GM19240 (cell line): Measurements from ENCODE around the gene SH3PXD2A.
"Not testable (repeated sequence)": the region's sequence is repeated elsewhere in the genome, so short reads cannot be mapped to it uniquely, and the experiment has no call there.

Source experiments
- DNase-seq: peaks from one replicate; pipeline ENCODE4 v3.0.0; 2011; ENCODE audit warnings: low spot score; ENCODE audit not compliant: insufficient read length

Gene SH3PXD2A

DNA sequence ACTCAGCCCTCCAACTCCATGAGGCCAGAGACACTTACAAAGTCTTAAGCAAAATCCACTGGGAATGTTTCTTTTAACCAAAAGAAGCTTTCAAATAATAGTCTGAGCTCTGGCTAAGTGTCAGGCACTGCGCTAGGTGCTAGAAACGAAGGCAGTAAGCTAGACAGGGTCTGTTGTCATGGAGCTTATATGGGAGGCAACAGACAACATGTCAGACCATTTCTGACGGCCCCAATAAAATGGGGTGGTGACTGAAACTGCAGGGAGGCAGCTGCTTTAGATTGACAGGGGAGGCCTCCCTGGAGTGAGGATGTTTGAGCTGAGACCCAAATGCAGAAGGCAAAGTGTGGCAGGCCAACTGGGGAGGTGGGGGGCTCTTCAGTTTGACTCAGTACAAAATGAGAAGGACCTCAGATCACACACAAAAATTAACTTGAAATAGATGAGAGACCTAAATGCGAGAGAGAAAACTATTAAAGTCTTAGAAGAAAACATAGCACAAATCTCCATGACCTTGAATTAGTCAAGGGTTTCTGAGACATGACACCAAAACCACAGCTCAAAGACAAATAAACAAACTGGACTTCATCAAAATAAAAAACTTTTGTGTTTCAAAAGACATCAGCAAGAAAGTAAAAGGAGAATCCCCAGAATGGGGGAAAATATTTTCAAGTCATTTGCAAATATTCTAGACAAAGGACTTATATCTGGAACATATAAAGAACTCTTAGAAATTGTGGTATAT lies 40.6 kb downstream of the SH3PXD2A start:
- no peak for DNase-seq

DNA sequence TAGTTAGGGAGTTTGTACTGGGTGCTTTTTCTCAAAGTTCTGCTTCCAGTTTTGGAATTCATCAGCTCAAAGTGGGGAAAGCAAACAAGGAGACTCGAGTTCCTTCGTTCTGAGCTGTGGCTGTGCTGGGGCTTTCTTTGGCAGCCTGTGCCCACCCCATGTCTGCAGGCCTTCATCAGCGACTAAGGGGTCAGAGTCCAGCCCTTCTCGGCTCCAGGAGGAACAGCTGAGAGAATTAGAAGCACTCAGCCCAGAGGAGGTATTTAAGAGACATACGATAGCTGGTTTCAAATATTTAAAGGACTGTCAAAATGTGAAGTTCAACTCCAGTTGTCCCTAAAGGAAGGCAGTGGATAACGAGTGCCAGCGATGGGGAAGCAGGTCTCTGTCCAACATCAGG lies 41.3 kb downstream of the SH3PXD2A start:
- no peak for DNase-seq

DNA sequence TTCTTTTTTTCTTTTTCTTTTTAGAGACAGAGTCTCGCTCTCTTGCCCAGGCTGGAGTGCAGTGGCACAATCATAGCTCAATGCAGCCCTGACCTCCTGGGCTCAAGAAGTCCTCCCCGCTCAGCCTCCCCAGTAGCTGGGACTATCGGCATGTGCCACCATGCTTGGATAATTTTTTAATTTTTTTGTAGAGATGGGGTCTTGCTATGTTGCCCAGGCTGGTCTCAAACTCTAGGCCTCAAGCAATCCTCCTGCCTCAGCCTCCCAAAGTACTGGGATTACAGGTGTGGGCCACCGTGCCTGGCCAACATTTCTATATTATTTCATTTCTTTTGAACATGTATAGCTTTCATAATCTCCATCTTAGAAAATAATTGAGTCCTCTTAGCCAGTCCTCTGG lies 42.1 kb downstream of the SH3PXD2A start:
- not testable (repeated sequence) for DNase-seq

DNA sequence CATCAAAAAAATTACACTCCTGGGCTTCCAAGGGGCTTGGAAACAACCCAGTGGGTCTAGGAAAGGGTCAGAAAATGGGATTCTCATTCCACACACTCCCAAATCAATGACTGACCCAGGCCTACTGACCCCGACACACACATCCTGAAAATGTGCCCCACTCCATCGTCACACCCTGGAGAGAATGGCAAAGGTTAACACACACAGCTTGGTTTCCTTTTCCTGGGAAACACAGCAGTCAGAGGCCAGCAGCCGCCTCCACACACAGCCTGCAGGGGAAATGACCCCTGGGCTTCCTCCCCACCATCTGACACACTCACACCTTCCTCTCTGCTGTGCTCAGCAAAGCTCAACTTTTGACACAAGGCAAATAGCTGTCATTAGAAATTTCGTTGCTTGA lies 42.9 kb downstream of the SH3PXD2A start:
- no peak for DNase-seq

DNA sequence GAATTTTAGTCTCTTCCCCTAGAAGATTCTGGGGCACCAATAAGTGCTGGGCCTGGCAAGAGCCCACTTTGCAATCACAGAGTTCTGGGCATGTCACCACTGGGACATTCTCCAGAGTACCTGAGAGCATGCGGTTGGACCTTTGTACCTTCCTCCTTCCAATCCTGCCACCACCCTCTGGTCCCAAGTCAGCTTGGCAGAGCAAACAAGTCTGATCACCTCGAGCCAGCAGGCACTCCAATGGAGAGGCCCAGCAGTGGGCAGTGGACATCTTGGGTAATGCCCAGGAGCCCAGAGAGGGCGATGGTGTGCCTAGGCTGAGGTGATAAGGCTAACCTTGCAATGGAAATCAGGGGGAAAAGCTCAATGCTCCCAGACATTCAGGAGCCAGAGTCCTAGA lies 43.4 kb downstream of the SH3PXD2A start:
- no peak for DNase-seq

DNA sequence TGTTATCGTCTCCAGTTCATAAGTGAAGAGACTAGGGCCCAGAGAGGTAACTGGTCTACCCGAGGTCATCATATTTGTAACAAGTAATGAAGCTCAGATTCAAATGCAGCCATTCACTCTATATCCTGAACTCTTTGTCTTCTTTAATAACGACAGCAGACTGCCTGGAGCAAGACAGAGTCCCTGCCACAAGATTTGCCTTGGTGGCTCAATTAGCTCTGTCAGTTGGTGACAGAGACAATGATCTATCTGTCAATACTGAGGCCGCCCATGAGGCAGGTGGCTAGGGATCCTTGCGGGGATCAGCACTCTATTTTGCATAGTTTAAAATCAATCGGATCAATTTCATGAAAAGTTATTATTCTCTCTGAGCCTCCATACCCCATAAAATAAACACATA lies 43.9 kb downstream of the SH3PXD2A start:
- no peak for DNase-seq

DNA sequence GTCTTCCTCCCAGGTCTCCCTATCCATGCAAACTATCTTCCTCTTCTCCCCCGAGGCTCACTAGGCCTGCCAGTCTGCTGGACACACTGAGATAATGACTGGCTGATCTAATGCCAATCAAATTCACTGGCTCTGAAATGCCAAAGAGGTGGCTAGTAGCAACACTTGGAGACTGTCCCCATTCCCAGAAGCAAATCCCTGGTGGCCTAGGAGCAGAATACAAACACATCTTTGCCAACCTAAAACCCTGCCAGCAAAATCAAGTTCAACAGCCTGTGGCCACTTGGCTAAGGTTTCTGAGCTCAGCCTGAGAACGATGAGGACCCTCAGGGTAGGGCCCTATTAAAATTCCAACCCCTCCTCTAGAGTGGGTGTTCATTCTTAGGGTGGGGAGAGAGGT lies 46.6 kb downstream of the SH3PXD2A start:
- DNase-seq: no peak

DNA sequence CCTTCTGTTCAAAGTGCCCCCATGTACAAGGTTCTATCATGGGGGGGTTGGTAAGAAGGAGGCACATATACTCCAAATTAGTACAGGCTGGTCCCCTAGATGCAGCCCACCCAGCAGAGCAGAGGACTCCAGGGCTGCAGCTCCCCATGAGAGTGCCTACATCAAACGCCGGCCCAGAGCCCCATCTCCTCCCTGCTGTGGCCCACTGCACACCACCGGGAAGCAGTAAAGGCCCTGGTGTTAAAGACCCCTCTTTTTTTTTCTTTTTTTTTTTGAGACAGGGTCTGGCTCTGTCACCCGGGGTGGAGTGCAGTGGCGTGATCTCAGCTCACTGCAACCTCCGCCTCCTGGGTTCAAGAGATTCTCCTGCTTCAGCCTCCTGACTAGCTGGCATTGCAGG lies 47.4 kb downstream of the SH3PXD2A start:
- DNase-seq: no peak

DNA sequence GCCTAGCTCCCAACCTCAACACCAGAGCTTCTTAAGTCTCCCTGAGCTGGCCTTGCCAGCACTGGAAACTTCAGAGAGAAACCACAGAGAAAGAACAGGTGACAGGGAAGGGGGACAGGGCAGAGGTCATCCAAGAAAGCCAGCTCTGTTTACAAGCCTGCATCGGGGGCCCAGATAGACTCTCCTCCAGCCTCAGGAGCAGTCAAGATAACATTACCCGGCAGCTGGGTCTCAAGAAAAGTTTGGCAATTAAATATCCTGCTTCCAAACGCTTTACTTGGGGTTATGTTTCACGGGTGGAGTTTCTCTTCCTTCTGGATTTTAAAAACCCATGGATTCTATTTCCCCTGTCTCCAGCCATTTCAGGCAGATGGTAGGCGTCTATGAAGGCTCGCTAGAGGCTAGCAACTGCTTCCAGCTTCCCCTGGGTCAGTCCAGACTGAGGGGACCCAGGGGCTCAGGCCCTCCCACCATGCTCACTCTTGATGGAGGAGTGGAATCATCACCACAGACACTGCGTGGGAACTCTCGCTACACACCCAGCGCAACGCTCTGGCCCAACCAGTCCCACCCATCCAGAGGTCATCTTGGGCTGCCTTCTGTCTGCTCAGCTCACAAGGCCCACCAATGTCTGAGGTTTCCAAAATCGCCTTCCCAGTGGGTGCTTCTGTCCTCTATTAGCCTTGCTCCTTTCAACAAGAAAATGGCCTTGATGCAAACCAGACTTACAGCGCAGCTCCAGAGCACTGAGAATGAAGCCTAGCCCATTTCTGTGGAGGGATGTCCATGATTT lies 48.8 kb downstream of the SH3PXD2A start:
- no peak for DNase-seq

DNA sequence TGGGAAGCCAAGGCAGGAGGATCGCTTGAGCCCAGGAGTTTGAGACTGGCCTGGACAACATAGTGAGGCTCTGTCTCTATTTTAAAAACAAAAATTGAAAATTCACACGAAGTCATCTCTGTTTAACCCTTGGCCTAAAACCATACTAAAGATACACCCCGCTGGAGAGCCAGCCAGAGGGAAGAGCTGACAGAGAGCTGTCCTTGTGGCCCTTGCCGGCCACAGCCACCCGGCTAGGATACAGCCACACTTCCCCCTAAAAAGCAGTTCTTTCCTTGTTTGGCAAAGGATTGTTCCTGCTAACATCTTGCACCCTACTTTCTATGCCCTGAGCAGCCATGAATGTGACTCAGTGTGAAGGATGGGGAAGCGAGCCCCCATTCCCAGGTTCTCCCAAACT lies 49.6 kb downstream of the SH3PXD2A start:
- DNase-seq: no peak

DNA sequence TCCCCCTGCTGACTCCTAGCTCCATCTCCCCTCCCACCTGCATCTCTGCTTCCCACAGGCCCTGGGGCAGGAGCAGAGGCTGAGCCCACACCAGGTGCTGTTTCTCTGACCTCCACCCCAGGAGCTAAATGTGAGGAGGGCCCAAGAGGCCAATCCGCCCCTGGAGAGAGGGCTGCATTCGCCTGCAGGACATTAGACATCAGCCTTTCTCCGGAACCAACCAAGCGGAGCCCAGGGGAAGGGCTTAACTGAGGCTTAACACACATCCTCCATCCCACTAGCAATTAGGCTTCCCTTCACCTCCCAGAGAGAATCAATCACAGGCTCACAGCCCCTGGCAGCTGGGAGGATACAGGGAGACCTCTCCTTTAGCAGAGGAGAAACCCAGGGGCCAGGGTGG lies 50.5 kb downstream of the SH3PXD2A start:
- no peak for DNase-seq

DNA sequence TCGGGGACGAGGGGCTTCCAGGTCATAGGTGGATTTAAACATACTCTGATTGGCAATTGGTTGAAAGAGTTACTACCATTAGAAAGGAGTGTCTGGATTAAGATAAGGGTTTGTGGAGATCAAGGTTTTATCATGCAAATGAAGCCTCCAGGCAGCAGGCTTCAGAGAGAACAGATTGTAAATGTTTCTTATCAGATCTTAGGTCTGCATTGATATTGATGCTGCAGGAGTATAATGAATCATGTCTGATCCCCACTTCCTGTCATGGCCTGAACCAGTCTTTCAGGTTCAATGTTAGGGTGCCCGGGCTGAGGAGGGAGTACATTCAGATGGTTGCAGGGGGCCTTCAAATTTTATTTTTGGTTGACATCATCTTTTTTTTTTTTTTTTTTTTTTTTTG lies 51.4 kb downstream of the SH3PXD2A start:
- DNase-seq: no peak

DNA sequence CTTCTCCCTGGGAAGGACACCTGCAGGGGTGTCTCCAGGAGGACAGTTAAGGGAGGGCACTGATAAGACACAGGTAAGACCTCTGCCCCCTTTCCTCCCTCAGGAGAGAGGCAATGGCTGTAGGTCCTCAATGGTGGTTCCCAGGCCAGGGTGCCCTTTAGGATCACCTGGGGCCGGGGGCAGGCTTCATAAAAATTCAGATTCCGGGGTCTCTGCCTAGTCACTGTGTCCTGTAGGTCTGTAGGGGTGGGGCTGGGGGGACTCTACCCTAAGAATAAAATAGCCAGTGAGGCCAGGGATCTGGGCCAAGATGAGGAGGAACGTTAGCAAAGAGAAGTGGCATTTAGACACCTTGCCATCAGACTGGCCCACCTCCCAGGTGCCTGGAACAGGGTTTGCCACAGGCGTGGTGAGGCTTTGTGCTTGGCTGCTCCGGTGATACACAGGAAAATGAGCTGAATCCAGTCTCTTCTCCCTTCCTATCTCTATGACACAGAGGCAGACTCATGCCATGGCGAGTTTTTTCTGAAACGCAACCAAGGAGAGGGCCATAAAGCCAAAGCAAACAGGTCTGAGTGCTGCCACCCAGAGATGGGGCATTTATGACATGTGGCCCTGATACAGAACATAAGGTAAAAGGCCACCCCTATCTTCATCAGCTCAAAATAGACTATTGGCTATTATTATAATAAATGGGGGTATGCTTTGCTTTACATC lies 52.6 kb downstream of the SH3PXD2A start:
- DNase-seq: no peak

DNA sequence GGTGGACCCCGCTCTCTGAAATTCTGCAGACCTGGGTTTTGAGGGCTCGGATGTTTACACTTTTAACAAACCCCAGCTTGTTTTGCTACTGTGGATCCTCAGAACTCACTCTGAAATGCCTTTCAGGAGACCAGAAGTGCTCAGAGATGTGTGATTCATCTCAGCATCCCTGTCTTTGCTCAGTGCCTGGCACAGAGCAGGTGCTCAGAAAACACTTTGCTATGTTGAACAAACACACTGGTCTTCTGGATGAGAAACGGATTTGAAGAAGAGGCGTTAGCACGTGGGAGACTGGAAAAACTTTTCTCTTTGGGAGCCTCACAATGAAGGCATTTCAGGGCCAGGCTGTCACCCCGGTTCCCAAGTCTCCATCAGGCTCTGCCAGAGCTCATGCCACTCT lies 53.3 kb downstream of the SH3PXD2A start:
- DNase-seq: no peak

DNA sequence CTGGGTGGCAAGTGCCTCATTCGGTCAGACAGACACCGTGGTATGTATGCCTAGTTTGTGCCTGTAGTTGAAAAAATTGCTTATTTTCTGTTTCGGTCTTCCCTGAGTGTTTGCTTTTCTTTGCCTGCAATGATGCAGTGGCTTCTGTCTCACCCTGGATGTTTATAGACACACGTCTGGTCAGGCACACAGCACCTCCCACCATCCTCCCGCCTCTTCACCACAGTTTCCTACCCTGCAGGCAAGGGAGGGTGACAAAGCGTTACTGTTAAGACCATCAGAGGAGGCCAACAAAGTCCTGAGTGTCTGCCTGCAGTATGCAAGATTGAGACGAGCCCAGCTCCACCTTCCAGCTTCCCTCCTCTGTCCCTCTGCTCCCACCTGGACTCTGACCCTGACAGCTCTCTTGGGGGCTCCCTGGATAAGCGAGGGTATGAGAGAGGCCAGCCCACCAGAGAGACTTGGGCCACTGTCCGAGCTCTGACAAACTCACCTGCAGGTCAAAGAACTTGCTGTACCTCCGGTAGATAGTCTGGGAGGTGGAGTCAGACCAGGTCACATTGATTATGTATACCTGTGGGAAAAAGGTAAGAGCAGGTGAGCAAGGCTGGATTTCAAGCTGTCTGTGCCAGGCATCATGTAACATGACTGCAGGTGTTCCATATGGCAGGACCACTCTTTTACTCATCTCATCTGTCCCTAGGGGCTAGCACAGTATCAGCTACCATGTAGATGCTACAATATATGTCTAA lies 54.4 kb downstream of the SH3PXD2A start:
- DNase-seq: peak; percentile 53

DNA sequence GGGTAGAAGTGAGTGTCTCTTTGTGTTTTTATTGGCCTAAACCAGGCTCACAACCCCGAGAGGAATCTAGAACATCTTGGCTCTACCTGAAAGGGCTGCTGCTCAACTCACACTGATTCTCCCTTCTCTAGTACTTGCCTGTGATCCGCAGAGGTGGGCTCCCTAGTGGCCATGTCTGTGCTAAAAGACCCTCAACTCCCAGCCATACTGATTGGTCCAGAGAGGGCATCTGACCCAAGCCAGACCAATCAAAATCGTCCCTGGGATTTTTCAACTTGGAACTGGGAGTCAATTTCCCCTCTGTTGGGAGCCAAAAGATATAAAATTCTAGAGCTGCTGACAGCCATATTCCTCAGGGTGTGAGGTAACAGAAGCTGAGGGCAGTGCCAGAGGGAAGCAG lies 55.3 kb downstream of the SH3PXD2A start:
- no peak for DNase-seq

DNA sequence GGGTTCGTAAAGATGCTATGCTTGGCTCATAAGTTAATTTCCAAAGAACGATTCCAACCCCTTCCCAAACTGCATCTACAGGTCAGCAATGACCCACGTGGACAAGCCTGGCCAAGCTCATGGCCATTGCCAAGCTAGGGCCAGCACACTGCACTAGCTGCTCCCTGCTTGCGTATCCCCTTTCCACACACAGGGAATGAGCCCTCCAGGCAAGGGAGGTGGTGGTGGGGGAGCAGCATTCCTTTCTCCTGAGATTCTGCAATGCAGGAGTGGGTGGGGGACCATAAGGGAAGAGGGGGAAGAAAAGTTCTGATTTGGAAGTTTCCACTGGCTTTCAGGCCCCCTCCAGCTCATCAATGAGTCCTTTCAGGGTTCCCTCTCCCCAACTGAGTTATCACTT lies 56.0 kb downstream of the SH3PXD2A start:
- DNase-seq: no peak

DNA sequence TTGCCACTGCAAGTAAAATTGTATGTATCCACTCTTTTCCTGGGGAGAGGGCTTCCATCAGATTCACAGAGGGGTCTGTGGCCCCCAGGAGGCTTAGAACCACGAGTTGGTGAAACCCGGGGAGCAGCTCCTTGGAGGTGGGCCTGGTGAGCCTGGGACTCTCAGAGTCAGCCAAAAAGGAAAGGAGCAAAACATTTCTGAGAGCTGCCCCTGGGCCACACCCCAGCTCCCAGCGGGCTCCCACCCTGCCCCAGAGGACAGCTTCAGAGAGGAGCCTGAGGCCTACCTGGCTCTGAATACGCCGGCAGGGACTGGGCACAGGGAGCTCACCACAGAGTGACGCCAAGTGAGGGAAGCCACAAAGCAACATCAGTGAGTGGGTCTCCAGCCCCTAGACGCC lies 56.9 kb downstream of the SH3PXD2A start:
- DNase-seq: no peak

DNA sequence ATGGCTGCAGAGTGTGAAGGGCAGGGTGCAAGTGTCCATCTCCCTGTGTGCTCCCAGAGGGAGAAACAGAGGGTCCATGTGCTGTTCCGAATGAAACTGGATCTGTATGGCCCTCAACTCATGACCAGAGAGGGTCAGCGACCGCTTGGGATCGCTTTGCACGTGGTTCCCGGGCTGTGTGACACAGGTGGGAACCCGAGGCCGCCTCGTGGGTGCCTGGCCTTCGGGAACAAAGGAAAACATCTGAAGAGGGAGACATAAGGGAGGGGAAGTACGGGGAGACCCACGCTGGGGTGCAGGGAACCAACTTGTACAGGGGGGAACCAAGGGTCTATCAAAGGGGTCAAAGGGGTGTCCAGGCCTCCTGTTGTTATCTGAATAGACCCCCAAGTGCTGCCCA lies 57.5 kb downstream of the SH3PXD2A start:
- no peak for DNase-seq

DNA sequence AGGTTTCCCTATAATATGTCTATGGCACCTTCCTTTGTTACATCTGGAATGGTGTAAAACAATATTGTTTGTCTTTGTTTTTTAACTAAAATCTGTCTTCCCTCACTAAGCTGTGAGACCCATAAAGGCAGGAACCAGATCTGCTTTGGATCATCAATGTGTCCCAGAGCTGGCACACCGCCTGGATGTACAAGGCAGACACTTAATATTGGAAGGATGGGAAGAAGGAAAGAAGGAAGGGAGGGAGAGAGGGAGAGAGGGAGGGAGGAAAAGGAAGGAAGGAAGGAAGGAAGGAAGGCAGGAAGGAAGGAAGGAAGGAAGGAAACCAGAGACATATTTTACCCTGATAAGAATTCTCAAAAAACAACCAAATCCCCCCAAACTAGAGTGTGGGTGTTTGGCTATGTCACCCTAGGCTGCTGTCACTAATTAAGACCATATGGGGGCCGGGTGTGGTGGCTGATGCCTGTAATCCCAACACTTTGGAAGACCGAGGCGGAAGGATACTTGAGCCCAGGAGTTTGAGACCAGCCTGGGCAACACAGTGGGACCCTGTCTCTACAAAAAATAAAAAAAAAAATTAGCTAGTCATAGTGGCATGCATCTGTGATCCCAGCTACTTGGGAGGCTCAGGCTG lies 59.6 kb downstream of the SH3PXD2A start:
- no peak for DNase-seq

DNA sequence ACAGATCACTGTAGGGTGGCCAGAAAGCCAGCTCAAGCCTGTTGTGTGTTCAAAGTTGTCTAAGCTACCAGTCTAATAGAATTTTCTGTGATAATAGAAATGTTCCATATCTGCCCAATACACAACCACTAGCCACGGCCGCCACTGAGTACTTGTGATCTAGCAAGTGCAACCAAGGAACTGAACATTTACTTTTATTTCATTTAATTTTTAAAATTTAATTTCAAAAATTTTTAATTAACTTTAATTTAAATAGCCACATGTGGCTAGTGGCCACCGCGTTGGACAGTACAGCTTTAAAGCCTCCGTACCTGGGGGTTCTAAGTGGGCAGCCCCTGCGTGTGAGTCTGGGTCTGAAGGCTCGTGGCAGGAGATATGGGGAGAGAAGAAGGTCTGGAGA lies 60.4 kb downstream of the SH3PXD2A start:
- DNase-seq: no peak
